Left ventricle myocardium inferior (tissue), 1 donor: ENCODE measurements around the gene KRT82. TPM values are rescaled to one million over a fixed set of nuclear protein-coding genes. Genes with fewer than 3 reads are reported as not detected.
"Not testable (repeated sequence)": the region's sequence is repeated elsewhere in the genome, so short reads cannot be mapped to it uniquely, and the experiment has no call there.

ENCODE experiments used
- DNase-seq: peaks from one replicate; pipeline ENCODE4 v3.0.0-alpha.2; 2020
- H3K27ac ChIP-seq: fragments of 200-600 bp; replicated peaks from 2 replicates; pipeline ENCODE4 v1.8.0; 2021
- H3K27me3 ChIP-seq: fragments of 200-600 bp; 2 replicates; pipeline ENCODE4 v1.8.0; 2021; ENCODE audit warnings: low read depth
- H3K36me3 ChIP-seq: fragments of 200-600 bp; 2 replicates; pipeline ENCODE4 v1.8.0; 2021
- H3K4me1 ChIP-seq: fragments of 200-600 bp; 2 replicates; pipeline ENCODE4 v1.8.0; 2021
- H3K4me3 ChIP-seq: fragments of 200-600 bp; 2 replicates; pipeline ENCODE4 v1.8.0; 2021; ENCODE audit warnings: mild to moderate bottlenecking, moderate library complexity
- H3K9me3 ChIP-seq: fragments of 200-600 bp; replicated peaks from 2 replicates; pipeline ENCODE4 v1.8.0; 2021
- intact Hi-C: fragments of 100-400 bp; cut with micrococcal nuclease; formaldehyde crosslinking; loops from one replicate; pipeline ENCODE4 v1.11.0; 2022
- total RNA-seq: library from RNA; stranded (reverse); fragmentation: NEBNext Ultra II Directional; extraction: Animal tissue kit (Norgen Biotek cat#: 25700); gene quantifications from one replicate; pipeline ENCODE4 v1.2.1, GENCODE V29; 2021
- TF ChIP-seq, protein P1 (sequence below): fragments of 200-600 bp; IDR thresholded peaks from 2 replicates; pipeline ENCODE4 v1.8.0; 2021; ENCODE audit warnings: antibody characterized with exemption, mild to moderate bottlenecking, borderline replicate concordance
- donor health status: DM: no; HTN: yes; CAD: no; lungs with severe emphysema.

The KRT82 gene
- total RNA-seq, 1 donor from 2014 or later: not detected

DNA sequence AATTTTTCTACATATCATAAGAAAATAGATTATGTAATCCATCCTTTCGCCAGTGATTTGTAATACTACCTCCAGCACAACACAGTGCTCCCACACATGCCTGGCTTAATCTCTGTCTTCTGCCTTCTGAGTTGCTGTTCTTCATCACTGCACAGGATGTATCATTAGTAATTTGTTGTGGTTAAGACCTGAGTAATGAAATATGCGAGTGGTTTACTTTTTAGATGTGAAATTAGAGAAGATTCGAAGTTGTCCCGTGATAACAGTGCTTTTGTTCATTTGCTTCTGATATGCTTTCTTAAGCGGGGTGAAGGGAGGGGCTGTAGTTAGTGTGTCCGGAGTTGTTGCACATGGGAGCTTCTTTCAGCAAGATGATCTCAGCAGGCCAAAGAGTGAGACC lies 56.9 kb downstream of the KRT82 start:
- TF ChIP-seq, protein P1, sequence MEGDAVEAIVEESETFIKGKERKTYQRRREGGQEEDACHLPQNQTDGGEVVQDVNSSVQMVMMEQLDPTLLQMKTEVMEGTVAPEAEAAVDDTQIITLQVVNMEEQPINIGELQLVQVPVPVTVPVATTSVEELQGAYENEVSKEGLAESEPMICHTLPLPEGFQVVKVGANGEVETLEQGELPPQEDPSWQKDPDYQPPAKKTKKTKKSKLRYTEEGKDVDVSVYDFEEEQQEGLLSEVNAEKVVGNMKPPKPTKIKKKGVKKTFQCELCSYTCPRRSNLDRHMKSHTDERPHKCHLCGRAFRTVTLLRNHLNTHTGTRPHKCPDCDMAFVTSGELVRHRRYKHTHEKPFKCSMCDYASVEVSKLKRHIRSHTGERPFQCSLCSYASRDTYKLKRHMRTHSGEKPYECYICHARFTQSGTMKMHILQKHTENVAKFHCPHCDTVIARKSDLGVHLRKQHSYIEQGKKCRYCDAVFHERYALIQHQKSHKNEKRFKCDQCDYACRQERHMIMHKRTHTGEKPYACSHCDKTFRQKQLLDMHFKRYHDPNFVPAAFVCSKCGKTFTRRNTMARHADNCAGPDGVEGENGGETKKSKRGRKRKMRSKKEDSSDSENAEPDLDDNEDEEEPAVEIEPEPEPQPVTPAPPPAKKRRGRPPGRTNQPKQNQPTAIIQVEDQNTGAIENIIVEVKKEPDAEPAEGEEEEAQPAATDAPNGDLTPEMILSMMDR: no peak
- H3K36me3 ChIP-seq: no peaks in the 10 kb centered on the region
- H3K4me3 ChIP-seq: no peak overlapping the region
- no peak overlapping the region for H3K27ac ChIP-seq
- peaks cover 39% of the 10 kb centered on the region for H3K27me3 ChIP-seq
- intact Hi-C loops: no loop called here
- peaks cover under 1% of the 10 kb centered on the region for H3K9me3 ChIP-seq
- no peak for DNase-seq
- peaks cover 27% of the 10 kb centered on the region for H3K4me1 ChIP-seq

DNA sequence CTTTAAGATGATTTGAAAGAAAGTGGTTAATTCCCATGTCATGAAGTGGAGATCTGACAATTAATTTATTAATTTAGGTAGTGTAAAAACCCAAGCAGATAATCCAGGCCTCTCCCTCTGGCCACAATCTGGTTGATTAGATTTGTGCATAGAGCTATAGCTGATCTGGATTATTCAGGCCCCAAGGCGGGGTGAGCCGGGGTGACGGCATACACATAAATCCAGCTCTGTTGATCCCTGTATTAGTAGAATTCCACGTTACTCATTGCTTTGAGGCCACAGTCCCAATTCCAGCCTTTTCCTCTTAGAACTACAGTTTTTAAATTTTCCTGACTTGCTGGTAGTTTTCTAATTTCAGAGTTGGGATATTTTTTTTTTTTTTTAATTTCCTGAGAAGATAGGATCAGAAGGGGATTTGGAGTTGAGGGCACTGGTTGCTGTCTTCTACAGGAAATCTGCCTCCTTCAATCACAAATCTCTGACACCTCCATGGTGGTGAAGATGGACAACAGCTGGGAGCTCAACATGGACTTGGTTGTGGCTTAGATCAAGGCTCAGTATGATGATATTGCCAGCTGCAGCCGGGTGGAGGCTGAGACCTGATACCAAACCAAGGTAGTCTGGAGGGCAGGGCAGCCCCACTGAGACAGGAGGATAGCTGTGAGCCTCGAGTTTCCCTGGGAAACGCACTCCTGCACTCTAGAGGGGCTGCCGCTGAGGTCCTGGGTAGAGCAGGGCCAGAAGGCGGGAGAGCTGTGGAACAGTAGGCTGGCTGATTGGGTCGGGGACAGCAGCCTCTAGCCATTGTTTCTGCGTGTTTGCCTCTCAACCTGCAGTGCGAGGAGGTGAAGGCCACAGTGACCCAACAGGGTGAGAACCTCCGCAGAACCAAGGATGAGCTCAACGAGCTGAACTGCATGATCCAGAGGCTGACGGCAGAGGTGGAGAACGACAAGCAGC lies 58.3 kb downstream of the KRT82 start:
- no peak for DNase-seq
- intact Hi-C loops: no loop called here
- H3K4me1 ChIP-seq: peaks cover 27% of the 10 kb centered on the region
- peaks cover 14% of the 10 kb centered on the region for H3K9me3 ChIP-seq
- H3K36me3 ChIP-seq: no peaks in the 10 kb centered on the region
- no peak overlapping the region for H3K27ac ChIP-seq
- TF ChIP-seq, protein P1: no peak
- peaks cover 29% of the 10 kb centered on the region for H3K27me3 ChIP-seq
- H3K4me3 ChIP-seq: no peak overlapping the region

DNA sequence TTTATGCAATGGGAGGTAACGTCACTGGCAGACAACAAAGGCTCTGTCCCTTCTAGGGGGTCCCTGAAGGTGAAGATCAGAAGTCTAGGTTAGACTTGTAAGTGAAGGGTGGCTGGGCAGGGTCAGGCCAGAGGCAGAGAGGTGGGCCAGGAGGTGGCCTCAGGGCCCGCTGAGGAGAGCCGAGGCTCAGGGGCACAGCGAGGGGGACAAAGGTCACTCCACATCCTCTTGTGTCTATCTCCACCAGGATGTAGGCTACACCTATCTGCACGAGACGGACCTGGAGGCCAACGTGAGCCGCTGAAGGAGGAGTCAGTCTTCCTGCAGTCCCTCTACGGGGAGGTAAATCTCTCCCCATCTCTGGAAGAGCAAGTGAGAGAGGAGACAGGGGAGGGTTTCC lies 59.1 kb downstream of the KRT82 start:
- Histone ChIP-seq H3K36me3 (no peaks in the 10 kb centered on the region), H3K9me3 (peaks cover 14% of the 10 kb centered on the region), H3K4me3 (no peak overlapping the region), H3K27me3 (peaks cover 32% of the 10 kb centered on the region), H3K4me1 (peaks cover 27% of the 10 kb centered on the region), H3K27ac (no peak overlapping the region)
- no peak for DNase-seq
- intact Hi-C loops: no loop called here
- TF ChIP-seq, protein P1: no peak

DNA sequence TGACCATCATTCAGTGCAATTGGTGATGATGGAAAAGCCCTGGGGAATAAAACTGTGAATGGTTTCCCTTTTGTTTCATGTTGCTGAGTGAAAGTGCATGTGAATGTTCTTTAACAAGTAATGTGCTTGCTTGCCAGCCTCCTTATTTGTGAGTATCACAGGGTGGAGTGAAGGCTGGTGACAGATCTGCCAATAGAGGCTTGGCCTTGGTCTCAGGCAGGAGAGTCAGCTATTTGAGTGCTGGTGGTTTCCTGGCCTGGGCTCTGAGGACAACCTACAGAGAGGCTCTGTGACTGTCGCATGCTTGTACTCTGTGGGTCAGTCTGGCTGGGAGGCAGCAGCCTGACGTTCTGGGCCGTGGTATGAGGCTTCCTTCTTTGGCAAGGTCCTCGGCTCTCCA lies 59.5 kb downstream of the KRT82 start:
- Histone ChIP-seq H3K36me3 (no peaks in the 10 kb centered on the region), H3K4me3 (no peak overlapping the region), H3K27ac (no peak overlapping the region), H3K4me1 (peaks cover 22% of the 10 kb centered on the region), H3K9me3 (peaks cover 14% of the 10 kb centered on the region), H3K27me3 (peaks cover 33% of the 10 kb centered on the region)
- intact Hi-C loops: no loop called here
- DNase-seq: no peak
- TF ChIP-seq, protein P1: no peak

DNA sequence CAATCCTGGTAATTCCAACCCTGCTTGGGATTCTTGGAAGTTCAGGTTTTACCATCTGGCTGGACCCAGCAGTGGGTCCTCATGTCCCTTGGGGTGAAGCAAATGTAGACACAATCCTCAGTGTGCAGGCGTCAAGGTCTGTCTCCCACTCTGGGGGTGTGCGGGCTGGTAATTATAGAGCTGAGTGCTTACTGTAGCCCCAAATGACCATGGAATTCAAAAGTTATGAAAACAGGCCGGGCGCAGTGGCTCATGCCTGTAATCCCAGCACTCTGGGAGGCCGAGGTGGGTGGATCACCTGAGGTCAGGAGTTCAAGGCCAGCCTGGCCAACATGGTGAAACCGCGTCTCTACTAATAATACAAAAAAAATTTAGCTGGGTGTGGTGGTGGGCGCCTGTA lies 61.1 kb downstream of the KRT82 start:
- not testable (repeated sequence) for DNase-seq

DNA sequence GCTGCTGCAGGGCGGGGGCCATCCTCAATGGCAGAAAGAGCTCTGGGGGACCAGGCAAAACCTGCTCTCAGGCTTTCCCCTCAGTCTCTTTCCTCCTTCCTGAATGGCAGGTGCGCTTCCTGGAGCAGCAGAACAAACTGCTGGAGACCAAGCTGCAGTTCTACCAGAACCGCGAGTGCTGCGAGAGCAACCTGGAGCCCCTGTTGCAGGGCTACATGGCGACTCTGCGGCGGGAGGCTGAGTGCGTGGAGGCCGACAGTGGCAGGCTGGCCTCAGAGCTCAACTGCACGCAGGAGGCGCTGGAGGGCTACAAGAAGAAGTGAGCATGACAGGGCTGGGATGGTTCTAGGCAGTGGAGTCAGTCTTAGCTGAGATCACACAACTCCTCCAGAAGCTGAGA lies 62.0 kb downstream of the KRT82 start:
- TF ChIP-seq, protein P1: no peak
- no peak overlapping the region for H3K4me3 ChIP-seq
- no peak for DNase-seq
- H3K36me3 ChIP-seq: no peaks in the 10 kb centered on the region
- H3K27me3 ChIP-seq: peaks cover 28% of the 10 kb centered on the region
- peaks cover 19% of the 10 kb centered on the region for H3K4me1 ChIP-seq
- H3K9me3 ChIP-seq: peaks cover 14% of the 10 kb centered on the region
- intact Hi-C loops: no loop called here
- no peak overlapping the region for H3K27ac ChIP-seq

More for the DNA sequence above, 61.1 kb downstream of the KRT82 start:
- Histone ChIP-seq H3K27me3 (peaks cover 30% of the 10 kb centered on the region), H3K4me1 (peaks cover 19% of the 10 kb centered on the region), H3K9me3 (peaks cover 14% of the 10 kb centered on the region)
- H3K4me3 ChIP-seq, H3K36me3 ChIP-seq, intact Hi-C loops, H3K27ac ChIP-seq: not testable (repeated sequence)
